PC-3 (cell line): ENCODE measurements around the gene AAMP. TPM values are rescaled to one million over a fixed set of nuclear protein-coding genes. Genes with fewer than 3 reads are reported as not detected.
A peak's percentile ranks its signal among the peaks of the same experiment; 100 is the strongest.

ENCODE experiments used
- ATAC-seq: fragments of 200-7000 bp; cut with Tn5 transposase; 2 replicates; pipeline ENCODE4 v1.9.1; 2020; ENCODE audit warnings: mild to moderate bottlenecking, moderate library complexity
- BruUV-seq: library from RNA; stranded (reverse); fragments of 400-500 nt; replicated peaks from 2 replicates; lab custom pipeline; 2021; lab: Mats Ljungman, UMichigan
- CTCF ChIA-PET: fragments of 300-600 bp; sonication (Branson Sonifier 250); formaldehyde crosslinking; loops from one replicate; lab custom pipeline; 2022; ENCODE audit warnings: antibody characterized with exemption; lab: Charles Lee
- POLR2A ChIA-PET: fragments of 300-600 bp; sonication (Branson Sonifier 250); formaldehyde crosslinking; loops from one replicate; lab custom pipeline; 2022; ENCODE audit warnings: antibody characterized with exemption; ENCODE audit not compliant: unreplicated experiment; lab: Charles Lee
- DNase-seq: peaks from one replicate; pipeline ENCODE4 v3.0.0-alpha.2; 2015
- H2AFZ ChIP-seq: fragments of 300-600 bp; sonication (generic); 2 replicates; pipeline ENCODE4 v1.6.0; 2016; ENCODE audit warnings: antibody characterized with exemption, low read length
- H3F3A ChIP-seq: fragments of 300-600 bp; sonication (generic); one replicate; pipeline ENCODE4 v1.6.0; 2017; ENCODE audit warnings: antibody characterized with exemption, low read length, control low read depth, mild to moderate bottlenecking; ENCODE audit not compliant: unreplicated experiment
- H3K27ac ChIP-seq: fragments of 300-600 bp; sonication (generic); 2 replicates; pipeline ENCODE4 v1.5.1; 2016; ENCODE audit warnings: mild to moderate bottlenecking, low read length
- H3K27me3 ChIP-seq: fragments of 300-600 bp; sonication (generic); 2 replicates; pipeline ENCODE4 v1.6.1; 2016; ENCODE audit warnings: low read length, mixed read lengths
- H3K36me3 ChIP-seq: fragments of 300-600 bp; sonication (generic); 2 replicates; pipeline ENCODE4 v1.6.1; 2016; ENCODE audit warnings: low read depth, mixed run types, low read length, mixed read lengths
- H3K4me1 ChIP-seq: fragments of 300-600 bp; sonication (generic); 2 replicates; pipeline ENCODE4 v1.5.1; 2016; ENCODE audit warnings: low read length; ENCODE audit not compliant: insufficient read depth
- H3K4me2 ChIP-seq: fragments of 300-600 bp; sonication (generic); 2 replicates; pipeline ENCODE4 v1.6.0; 2016; ENCODE audit warnings: low read length
- H3K4me3 ChIP-seq: fragments of 300-600 bp; sonication (generic); 2 replicates; pipeline ENCODE4 v1.5.1; 2016; ENCODE audit warnings: mild to moderate bottlenecking, low read length, mixed read lengths
- H3K79me2 ChIP-seq: fragments of 300-600 bp; sonication (generic); 2 replicates; pipeline ENCODE4 v1.6.1; 2017; ENCODE audit warnings: low read length, mixed read lengths
- H3K9ac ChIP-seq: fragments of 300-600 bp; sonication (generic); 2 replicates; pipeline ENCODE4 v1.6.0; 2016; ENCODE audit warnings: mild to moderate bottlenecking, low read length
- H3K9me2 ChIP-seq: fragments of 300-600 bp; sonication (generic); replicated peaks from 2 replicates; pipeline ENCODE4 v1.6.1; 2016; ENCODE audit warnings: mixed run types, low read length, mixed read lengths
- H3K9me3 ChIP-seq: fragments of 300-600 bp; sonication (generic); 2 replicates; pipeline ENCODE4 v1.6.1; 2016; ENCODE audit warnings: low read length, mixed read lengths
- H4K20me1 ChIP-seq: fragments of 300-600 bp; sonication (generic); 2 replicates; pipeline ENCODE4 v1.6.1; 2016; ENCODE audit warnings: low read length, mixed read lengths
- EZH2 ChIP-seq: fragments of 300-600 bp; sonication (generic); IDR thresholded peaks from one replicate; pipeline ENCODE4 v1.6.1; 2017; ENCODE audit warnings: antibody characterized with exemption, mild to moderate bottlenecking, low read length; ENCODE audit not compliant: unreplicated experiment
- EZH2phosphoT487 ChIP-seq: fragments of 300-600 bp; sonication (generic); IDR thresholded peaks from 2 replicates; pipeline ENCODE4 v1.6.1; 2018; ENCODE audit warnings: mild to moderate bottlenecking, antibody characterized with exemption, low read length, borderline replicate concordance
- intact Hi-C: fragments of 100-400 bp; cut with micrococcal nuclease; formaldehyde crosslinking; loops from 2 replicates; pipeline ENCODE4 v1.9.0; 2023
- total RNA-seq: library from RNA; depleted of rRNA; stranded (reverse); fragments of >200 nt; gene quantifications from 2 replicates; pipeline ENCODE4 v1.2.3, GENCODE V29; 2014
- TF ChIP-seq, protein P1 (sequence below): fragments of 300-600 bp; sonication (generic); conservative IDR thresholded peaks from 2 replicates; pipeline ENCODE4 v1.5.1; 2017; ENCODE audit warnings: antibody characterized with exemption, low read depth, mild to moderate bottlenecking, low read length

The AAMP gene
- total RNA-seq, 1 experiment from 2014 or later, result 272 TPM

DNA sequence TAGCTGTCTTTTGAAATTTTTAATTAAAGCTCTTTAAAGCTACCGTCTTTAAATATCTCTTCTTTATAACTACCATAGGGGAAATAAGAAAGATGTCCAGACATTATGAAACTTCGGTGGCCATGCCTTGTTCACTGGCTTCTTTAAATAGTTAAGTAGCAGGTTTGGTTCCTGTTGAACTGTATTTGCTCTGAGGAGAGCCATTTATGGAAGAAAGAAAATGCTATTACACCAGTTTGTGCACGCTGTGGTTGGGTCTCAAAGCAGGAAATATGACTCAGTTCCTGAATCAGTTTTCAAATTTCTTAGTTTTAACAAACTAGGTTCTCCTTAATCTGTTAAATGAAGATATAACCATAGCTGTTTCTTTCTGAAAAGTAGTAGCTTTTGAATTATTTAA lies 40.7 kb downstream of the AAMP start:
- no TSS peak for BruUV-seq
- Histone ChIP-seq H3F3A (peaks cover 17% of the 10 kb centered on the region), H3K9me3 (no peaks in the 10 kb centered on the region), H4K20me1 (no peaks in the 10 kb centered on the region), H3K4me1 (peaks cover 28% of the 10 kb centered on the region), H3K27me3 (no peaks in the 10 kb centered on the region), H3K9me2 (no peaks in the 10 kb centered on the region), H2AFZ (no peak overlapping the region), H3K36me3 (peaks cover 61% of the 10 kb centered on the region), H3K79me2 (peaks cover 26% of the 10 kb centered on the region), H3K9ac (no peak overlapping the region), H3K4me2 (peak overlapping the region; percentile 57), H3K4me3 (peak overlapping the region; percentile 12; the same call in 1 of the 2 replicates), H3K27ac (peak overlapping the region; percentile 70)
- ATAC-seq (peak; percentile 97), DNase-seq (peak; percentile 84)
- POLR2A ChIA-PET, result no interaction called here
- intact Hi-C loops, result loop anchor here (2.0 kb wide), 1 partner anchor 42 kb away; no protein-coding TSS in a partner anchor
- CTCF ChIA-PET, result no interaction called here
- TF ChIP-seq EZH2phosphoT487, result no peak
- TF ChIP-seq EZH2, result no peak
- TF ChIP-seq, protein P1, sequence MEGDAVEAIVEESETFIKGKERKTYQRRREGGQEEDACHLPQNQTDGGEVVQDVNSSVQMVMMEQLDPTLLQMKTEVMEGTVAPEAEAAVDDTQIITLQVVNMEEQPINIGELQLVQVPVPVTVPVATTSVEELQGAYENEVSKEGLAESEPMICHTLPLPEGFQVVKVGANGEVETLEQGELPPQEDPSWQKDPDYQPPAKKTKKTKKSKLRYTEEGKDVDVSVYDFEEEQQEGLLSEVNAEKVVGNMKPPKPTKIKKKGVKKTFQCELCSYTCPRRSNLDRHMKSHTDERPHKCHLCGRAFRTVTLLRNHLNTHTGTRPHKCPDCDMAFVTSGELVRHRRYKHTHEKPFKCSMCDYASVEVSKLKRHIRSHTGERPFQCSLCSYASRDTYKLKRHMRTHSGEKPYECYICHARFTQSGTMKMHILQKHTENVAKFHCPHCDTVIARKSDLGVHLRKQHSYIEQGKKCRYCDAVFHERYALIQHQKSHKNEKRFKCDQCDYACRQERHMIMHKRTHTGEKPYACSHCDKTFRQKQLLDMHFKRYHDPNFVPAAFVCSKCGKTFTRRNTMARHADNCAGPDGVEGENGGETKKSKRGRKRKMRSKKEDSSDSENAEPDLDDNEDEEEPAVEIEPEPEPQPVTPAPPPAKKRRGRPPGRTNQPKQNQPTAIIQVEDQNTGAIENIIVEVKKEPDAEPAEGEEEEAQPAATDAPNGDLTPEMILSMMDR, result no peak

DNA sequence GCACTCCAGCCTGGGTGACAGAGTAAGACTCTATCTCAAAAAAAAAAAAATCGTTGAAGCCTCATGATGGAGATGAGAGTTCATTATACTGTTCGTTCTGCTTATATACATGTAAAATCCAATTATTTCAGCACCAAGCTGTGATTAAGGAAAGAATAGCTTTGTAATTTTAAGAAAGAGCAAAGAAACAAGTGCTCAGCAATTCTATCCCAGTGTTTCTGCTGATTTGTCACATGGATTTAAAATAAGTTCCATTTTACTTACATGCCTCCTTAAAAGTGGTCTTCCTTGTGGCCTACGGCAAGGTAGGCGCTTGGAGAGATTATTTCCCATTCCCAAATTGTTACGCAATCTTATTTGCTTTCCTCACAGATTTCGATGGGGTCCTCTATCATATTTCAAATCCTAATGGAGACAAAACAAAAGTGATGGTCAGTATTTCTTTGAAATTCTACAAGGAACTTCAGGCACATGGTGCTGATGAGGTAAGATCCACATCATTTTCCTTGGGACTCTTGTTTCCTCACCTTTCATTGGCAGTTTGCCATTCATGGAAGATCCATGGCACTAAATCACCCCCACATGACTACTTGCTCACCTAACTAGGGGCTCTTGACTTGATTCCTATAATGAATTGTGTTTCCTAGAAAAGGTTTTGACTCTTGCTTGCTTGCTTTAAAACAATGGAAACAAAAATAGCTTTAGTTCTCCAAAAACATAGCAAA lies 41.4 kb downstream of the AAMP start:
- intact Hi-C loops, result loop anchor here (2.0 kb wide), 1 partner anchor 42 kb away; no protein-coding TSS in a partner anchor
- CTCF ChIA-PET, result no interaction called here
- Histone ChIP-seq H3K4me3 (no peak overlapping the region; the same call in 1 of the 2 replicates), H3K27me3 (no peaks in the 10 kb centered on the region), H3K9me3 (no peaks in the 10 kb centered on the region), H4K20me1 (no peaks in the 10 kb centered on the region), H3F3A (peaks cover 17% of the 10 kb centered on the region), H3K9me2 (no peaks in the 10 kb centered on the region), H3K4me1 (peaks cover 28% of the 10 kb centered on the region), H3K4me2 (peak overlapping the region; percentile 57), H3K36me3 (peaks cover 57% of the 10 kb centered on the region), H3K27ac (peak overlapping the region; percentile 70), H3K79me2 (peaks cover 33% of the 10 kb centered on the region), H3K9ac (no peak overlapping the region), H2AFZ (no peak overlapping the region)
- peak; percentile 19 for ATAC-seq
- BruUV-seq, result no TSS peak
- POLR2A ChIA-PET, result no interaction called here
- DNase-seq, result peak; percentile 14
- TF ChIP-seq, protein P1, result no peak
- TF ChIP-seq EZH2phosphoT487, result no peak
- no peak for TF ChIP-seq EZH2

DNA sequence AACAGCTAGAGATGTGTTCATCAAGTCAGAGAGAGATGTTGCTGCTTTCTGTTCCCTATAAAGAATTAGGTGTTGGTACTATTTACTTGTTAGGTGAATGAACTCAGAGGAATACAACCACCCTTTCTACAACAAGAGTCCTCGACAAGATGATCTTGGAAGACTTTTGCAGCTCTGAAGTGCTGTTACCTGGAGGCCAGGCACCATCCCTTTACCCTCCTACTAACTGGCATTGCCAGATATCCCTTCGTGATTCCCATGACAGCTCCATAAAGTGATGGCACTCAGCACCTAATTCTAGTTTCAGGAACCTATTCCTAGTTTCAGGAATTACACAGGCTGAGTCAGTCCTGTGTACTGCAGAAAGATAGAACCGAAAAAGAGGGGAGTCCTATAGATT lies 43.0 kb downstream of the AAMP start:
- no peak for DNase-seq
- TF ChIP-seq, protein P1, result no peak
- TF ChIP-seq EZH2phosphoT487, result no peak
- Histone ChIP-seq H3F3A (peaks cover 17% of the 10 kb centered on the region), H3K4me2 (no peak overlapping the region), H3K9me2 (no peaks in the 10 kb centered on the region), H3K36me3 (peaks cover 50% of the 10 kb centered on the region), H4K20me1 (peaks cover 5% of the 10 kb centered on the region; the same call in 1 of the 2 replicates), H3K9me3 (no peaks in the 10 kb centered on the region), H3K9ac (no peak overlapping the region), H2AFZ (no peak overlapping the region), H3K79me2 (peaks cover 49% of the 10 kb centered on the region), H3K4me1 (peaks cover 28% of the 10 kb centered on the region), H3K4me3 (no peak overlapping the region), H3K27ac (no peak overlapping the region), H3K27me3 (no peaks in the 10 kb centered on the region)
- BruUV-seq, result no TSS peak
- POLR2A ChIA-PET, result interaction anchor here (0.6 kb wide), 1 partner anchor 11 kb away, joined by 7 read pairs; no protein-coding TSS in a partner anchor
- no peak for ATAC-seq
- CTCF ChIA-PET, result no interaction called here
- intact Hi-C loops, result no loop called here
